HL-60 (cell line): ENCODE measurements around the gene AEBP2.
"Not testable (repeated sequence)": the region's sequence is repeated elsewhere in the genome, so short reads cannot be mapped to it uniquely, and the experiment has no call there.

ENCODE experiments used
- DNase-seq, 2 experiments: peaks; one replicate each; pipeline ENCODE4 v3.0.0-alpha.2; 2010 to 2020; ENCODE audit warnings: low read depth in 1 of 2, low spot score in 1 of 2
- H3K27ac ChIP-seq: fragments of 250-450 bp; sonication (Bioruptor Pico); replicated peaks from 2 replicates; pipeline ENCODE4 v1.5.1; 2020; ENCODE audit warnings: mild to moderate bottlenecking, moderate library complexity
- H3K27me3 ChIP-seq: fragments of 250-450 bp; sonication (Bioruptor Pico); 2 replicates; pipeline ENCODE4 v1.5.1; 2021; ENCODE audit warnings: mild to moderate bottlenecking, moderate library complexity; ENCODE audit not compliant: insufficient read depth, poor library complexity, severe bottlenecking
- H3K4me3 ChIP-seq: replicated peaks from 2 replicates; pipeline ENCODE4 v1.5.1; 2011; ENCODE audit warnings: mild to moderate bottlenecking, control low read depth, low read length; ENCODE audit not compliant: insufficient read depth
- CTCF ChIP-seq: IDR thresholded peaks from one replicate; pipeline ENCODE4 v1.5.1; 2011; ENCODE audit warnings: low read length, control low read depth, inconsistent platforms; ENCODE audit not compliant: insufficient read depth
- GABPA ChIP-seq: IDR thresholded peaks from 2 replicates; pipeline ENCODE4 v1.6.1; 2012; ENCODE audit warnings: low read depth
- POLR2AphosphoS5 ChIP-seq: IDR thresholded peaks from 2 replicates; pipeline ENCODE4 v1.6.1; 2012; ENCODE audit warnings: low read depth
- SPI1 ChIP-seq: IDR thresholded peaks from 2 replicates; pipeline ENCODE4 v1.6.1; 2012; ENCODE audit warnings: low read depth, mild to moderate bottlenecking, borderline replicate concordance
- TF ChIP-seq, protein P1 (sequence below): IDR thresholded peaks from 2 replicates; pipeline ENCODE4 v1.6.1; 2012; ENCODE audit warnings: low read depth; ENCODE audit not compliant: insufficient replicate concordance

Gene AEBP2

DNA sequence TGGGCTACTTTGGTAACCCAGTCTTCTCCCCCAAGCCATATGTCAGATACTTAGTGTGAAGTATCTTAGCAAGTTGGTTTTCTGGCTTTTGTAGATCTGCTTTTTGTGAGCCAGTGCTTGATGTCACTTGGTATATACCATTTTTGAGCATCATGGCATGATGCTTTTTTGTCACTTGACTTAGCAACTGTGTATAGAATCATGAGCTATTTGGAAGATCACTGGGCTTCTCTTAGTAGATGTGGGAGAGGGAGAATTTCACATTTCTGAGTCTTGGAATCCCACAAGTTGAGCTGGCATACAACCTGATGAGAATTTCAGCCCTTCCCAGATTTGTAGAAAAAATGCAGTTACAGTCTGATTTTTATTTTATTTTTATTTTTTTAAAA is 24.9 kb downstream of the AEBP2 start:
- Histone ChIP-seq H3K27ac (no peak overlapping the region), H3K4me3 (no peak overlapping the region), H3K27me3 (no peaks in the 10 kb centered on the region)
- TF ChIP-seq GABPA (no peak), POLR2AphosphoS5 (no peak), SPI1 (no peak), CTCF (no peak)
- TF ChIP-seq, protein P1, sequence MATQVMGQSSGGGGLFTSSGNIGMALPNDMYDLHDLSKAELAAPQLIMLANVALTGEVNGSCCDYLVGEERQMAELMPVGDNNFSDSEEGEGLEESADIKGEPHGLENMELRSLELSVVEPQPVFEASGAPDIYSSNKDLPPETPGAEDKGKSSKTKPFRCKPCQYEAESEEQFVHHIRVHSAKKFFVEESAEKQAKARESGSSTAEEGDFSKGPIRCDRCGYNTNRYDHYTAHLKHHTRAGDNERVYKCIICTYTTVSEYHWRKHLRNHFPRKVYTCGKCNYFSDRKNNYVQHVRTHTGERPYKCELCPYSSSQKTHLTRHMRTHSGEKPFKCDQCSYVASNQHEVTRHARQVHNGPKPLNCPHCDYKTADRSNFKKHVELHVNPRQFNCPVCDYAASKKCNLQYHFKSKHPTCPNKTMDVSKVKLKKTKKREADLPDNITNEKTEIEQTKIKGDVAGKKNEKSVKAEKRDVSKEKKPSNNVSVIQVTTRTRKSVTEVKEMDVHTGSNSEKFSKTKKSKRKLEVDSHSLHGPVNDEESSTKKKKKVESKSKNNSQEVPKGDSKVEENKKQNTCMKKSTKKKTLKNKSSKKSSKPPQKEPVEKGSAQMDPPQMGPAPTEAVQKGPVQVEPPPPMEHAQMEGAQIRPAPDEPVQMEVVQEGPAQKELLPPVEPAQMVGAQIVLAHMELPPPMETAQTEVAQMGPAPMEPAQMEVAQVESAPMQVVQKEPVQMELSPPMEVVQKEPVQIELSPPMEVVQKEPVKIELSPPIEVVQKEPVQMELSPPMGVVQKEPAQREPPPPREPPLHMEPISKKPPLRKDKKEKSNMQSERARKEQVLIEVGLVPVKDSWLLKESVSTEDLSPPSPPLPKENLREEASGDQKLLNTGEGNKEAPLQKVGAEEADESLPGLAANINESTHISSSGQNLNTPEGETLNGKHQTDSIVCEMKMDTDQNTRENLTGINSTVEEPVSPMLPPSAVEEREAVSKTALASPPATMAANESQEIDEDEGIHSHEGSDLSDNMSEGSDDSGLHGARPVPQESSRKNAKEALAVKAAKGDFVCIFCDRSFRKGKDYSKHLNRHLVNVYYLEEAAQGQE, result no peak
- DNase-seq, result no peak

DNA sequence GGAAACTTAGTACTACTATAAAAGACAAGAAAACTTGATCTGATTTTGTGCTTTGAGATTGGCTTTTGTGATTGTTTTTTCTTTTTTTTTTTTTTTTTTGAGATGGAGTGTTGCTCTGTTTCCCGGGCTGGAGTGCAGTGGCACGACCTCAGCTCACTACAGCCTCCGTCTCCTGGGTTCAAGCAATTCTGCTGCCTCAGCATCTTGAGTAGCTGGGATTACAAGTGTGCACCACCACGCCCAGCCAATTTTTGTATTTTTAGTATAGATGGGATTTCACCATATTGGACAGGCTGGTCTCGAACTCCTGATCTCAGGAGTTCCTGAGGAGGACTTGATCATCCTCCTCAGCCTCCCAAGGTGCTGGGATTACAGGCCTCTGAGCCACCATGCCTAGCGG is 26.4 kb downstream of the AEBP2 start:
- DNase-seq, result no peak

DNA sequence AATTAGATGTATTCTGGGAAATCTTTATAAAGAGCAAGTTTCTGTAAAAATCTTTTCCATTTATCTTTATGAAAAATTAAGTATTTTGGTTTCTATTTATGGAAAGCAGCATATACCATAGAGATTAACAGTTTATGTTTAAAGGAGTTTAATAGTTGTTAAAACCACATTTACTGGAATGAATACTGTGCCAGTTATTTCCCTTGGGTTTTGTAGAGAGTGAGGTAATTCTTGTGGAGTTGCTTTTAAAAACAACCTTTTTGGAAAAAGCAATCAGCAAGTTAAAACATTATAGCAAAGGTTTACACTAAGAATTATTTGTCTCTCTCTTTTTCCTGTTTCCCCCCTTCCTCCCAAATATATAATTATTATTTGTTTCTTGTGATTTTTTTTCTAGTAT is 34.9 kb downstream of the AEBP2 start:
- no peak for DNase-seq
- TF ChIP-seq, protein P1, result no peak
- TF ChIP-seq SPI1, result no peak
- TF ChIP-seq CTCF, result no peak
- no peak for TF ChIP-seq GABPA
- TF ChIP-seq POLR2AphosphoS5, result no peak

More for the DNA sequence above, 26.4 kb downstream of the AEBP2 start:
- Histone ChIP-seq H3K4me3 (no peak overlapping the region), H3K27ac (no peak overlapping the region), H3K27me3 (no peaks in the 10 kb centered on the region)
- TF ChIP-seq GABPA (no peak), SPI1 (no peak), CTCF (no peak), POLR2AphosphoS5 (no peak)
- TF ChIP-seq, protein P1, result no peak

DNA sequence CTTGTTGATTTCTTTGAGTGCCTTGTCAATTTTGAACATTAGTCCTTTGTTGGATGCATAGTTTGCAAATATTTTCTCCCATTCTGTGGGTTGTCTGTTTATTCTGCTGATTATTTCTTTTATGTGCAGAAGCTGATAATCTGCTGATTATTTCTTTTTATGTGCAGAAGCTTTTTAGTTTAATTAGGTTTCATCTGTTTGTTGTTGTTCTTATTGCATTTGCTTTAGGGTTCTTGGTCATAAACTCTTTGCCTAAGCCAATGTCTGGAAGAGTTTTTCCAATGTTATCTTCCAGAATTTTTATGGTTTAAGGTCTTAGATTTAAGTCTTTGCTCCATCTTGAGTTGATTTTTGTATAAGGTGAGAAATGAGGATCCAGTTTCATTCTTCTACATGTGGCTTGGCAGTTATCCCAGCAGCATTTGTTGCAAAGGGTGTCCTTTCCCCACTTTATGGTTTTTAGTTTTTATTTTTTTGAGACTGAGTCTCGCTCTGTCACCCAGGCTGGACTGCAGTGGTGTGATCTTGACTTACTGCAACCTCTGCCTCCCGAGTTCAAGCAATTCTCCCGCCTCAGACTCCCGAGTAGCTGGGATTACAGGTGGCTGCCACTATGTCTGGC is 36.7 kb downstream of the AEBP2 start:
- H3K27me3 ChIP-seq, H3K4me3 ChIP-seq, H3K27ac ChIP-seq, DNase-seq: not testable (repeated sequence)

More for the DNA sequence above, 34.9 kb downstream of the AEBP2 start:
- Histone ChIP-seq H3K4me3 (no peak overlapping the region), H3K27ac (no peak overlapping the region), H3K27me3 (no peaks in the 10 kb centered on the region)
